HG02759 (cell line): ENCODE data around the gene GAK.

ENCODE experiments used
- ATAC-seq: cut with Tn5 transposase; IDR thresholded peaks from one replicate; pipeline ENCODE4 v1.9.1; 2021; ENCODE audit warnings: mild to moderate bottlenecking, moderate library complexity; ENCODE audit not compliant: unreplicated experiment

The GAK gene

GRCh38 chr4:874971-875817, 56.9 kb downstream of the GAK start:
- no peak for ATAC-seq

GRCh38 chr4:874056-874455, 58.1 kb downstream of the GAK start:
- ATAC-seq, result no peak

- no peak for ATAC-seq
These were observed 59.7 kb downstream of the GAK start for GRCh38 chr4:872241-872981.

GRCh38 chr4:871484-871883, 60.6 kb downstream of the GAK start:
- ATAC-seq, result no peak

GRCh38 chr4:870951-871350, 61.2 kb downstream of the GAK start:
- no peak for ATAC-seq

- no peak for ATAC-seq
These were observed 62.3 kb downstream of the GAK start for GRCh38 chr4:869776-870175.

GRCh38 chr4:868421-868820, 63.7 kb downstream of the GAK start:
- no peak for ATAC-seq

- ATAC-seq, result no peak
These were observed 64.4 kb downstream of the GAK start for GRCh38 chr4:867526-868250.

- ATAC-seq, result no peak
These were observed 65.2 kb downstream of the GAK start for GRCh38 chr4:866761-867390.

GRCh38 chr4:866068-866760, 65.9 kb downstream of the GAK start:
- no peak for ATAC-seq

GRCh38 chr4:865572-865971, 66.5 kb downstream of the GAK start:
- no peak for ATAC-seq

GRCh38 chr4:865121-865465, 67.0 kb downstream of the GAK start:
- ATAC-seq, result no peak

GRCh38 chr4:864456-865120, 67.5 kb downstream of the GAK start:
- no peak for ATAC-seq

GRCh38 chr4:860561-860960, 71.6 kb downstream of the GAK start:
- ATAC-seq, result no peak

- no peak for ATAC-seq
These were observed 72.6 kb downstream of the GAK start for GRCh38 chr4:859496-859895.

- ATAC-seq, result no peak
These were observed 73.2 kb downstream of the GAK start for GRCh38 chr4:858831-859451.

GRCh38 chr4:858041-858481, 74.1 kb downstream of the GAK start:
- ATAC-seq, result no peak

GRCh38 chr4:857461-857860, 74.7 kb downstream of the GAK start:
- ATAC-seq, result no peak

GRCh38 chr4:856225-856901, 75.8 kb downstream of the GAK start:
- ATAC-seq, result no peak
